ENCODE data around the gene HAAO.

HAAO gene

DNA sequence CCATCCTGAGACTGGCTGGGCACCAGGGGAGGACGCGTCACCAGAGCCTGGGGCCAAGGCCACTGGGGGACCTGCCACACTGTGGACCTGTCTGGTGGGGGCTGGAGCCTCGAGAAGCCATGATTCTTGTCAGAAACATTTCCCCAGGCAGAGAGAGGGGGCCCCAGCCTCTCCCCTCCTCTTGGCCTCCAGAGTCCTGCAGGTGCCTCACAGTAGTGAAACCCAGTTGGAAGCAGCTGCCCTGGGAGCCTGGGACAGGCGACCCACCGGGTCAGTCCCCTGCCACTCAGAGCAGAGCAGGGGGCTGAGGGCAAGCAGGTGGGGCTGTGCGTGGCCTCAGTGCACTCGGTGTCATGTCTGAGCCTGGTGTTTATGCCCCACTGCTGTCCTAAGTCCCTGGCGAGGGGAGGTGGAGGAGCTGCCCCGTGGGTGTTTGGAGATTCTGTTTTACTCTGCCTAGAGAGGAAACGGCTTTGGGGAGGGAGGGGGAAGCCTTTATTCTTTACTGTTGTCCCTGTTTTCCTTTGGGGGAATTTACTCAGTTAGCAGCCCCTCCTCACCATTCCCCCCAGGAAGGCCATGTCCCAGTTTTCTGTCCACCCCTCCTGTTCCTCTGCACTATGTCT is 36.1 kb downstream of the HAAO start:
- TF ChIP-seq POLR2AphosphoS5 (IDR thresholded peaks at IDR 0.05; ENCODE audit: low read depth): no peak
- TF ChIP-seq, protein P1, sequence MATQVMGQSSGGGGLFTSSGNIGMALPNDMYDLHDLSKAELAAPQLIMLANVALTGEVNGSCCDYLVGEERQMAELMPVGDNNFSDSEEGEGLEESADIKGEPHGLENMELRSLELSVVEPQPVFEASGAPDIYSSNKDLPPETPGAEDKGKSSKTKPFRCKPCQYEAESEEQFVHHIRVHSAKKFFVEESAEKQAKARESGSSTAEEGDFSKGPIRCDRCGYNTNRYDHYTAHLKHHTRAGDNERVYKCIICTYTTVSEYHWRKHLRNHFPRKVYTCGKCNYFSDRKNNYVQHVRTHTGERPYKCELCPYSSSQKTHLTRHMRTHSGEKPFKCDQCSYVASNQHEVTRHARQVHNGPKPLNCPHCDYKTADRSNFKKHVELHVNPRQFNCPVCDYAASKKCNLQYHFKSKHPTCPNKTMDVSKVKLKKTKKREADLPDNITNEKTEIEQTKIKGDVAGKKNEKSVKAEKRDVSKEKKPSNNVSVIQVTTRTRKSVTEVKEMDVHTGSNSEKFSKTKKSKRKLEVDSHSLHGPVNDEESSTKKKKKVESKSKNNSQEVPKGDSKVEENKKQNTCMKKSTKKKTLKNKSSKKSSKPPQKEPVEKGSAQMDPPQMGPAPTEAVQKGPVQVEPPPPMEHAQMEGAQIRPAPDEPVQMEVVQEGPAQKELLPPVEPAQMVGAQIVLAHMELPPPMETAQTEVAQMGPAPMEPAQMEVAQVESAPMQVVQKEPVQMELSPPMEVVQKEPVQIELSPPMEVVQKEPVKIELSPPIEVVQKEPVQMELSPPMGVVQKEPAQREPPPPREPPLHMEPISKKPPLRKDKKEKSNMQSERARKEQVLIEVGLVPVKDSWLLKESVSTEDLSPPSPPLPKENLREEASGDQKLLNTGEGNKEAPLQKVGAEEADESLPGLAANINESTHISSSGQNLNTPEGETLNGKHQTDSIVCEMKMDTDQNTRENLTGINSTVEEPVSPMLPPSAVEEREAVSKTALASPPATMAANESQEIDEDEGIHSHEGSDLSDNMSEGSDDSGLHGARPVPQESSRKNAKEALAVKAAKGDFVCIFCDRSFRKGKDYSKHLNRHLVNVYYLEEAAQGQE (IDR thresholded peaks at IDR 0.05; ENCODE audit: insufficient replicate concordance, low read depth): no peak
- no peak for TF ChIP-seq CTCF (IDR thresholded peaks at IDR 0.05; ENCODE audit: insufficient read depth, low read length)
- no peak for TF ChIP-seq GABPA (IDR thresholded peaks at IDR 0.05; ENCODE audit: low read depth)
- TF ChIP-seq SPI1 (IDR thresholded peaks at IDR 0.05; ENCODE audit: borderline replicate concordance, low read depth): no peak
- DNase-seq (ENCODE audit: low read depth in 1 of 2, low spot score in 1 of 2): no peak
- Histone ChIP-seq H3K4me3 (replicated peaks; ENCODE audit: insufficient read depth, low read length) (no peak overlapping the region), H3K27me3 (ENCODE audit: insufficient read depth, poor library complexity, severe bottlenecking) (no peaks in the 10 kb centered on the region), H3K27ac (replicated peaks) (no peak overlapping the region)

- Histone ChIP-seq H3K27me3 (ENCODE audit: insufficient read depth, poor library complexity, severe bottlenecking) (no peaks in the 10 kb centered on the region), H3K4me3 (replicated peaks; ENCODE audit: insufficient read depth, low read length) (no peak overlapping the region), H3K27ac (replicated peaks) (no peak overlapping the region)
- DNase-seq (ENCODE audit: low read depth in 1 of 2, low spot score in 1 of 2): no peak
- TF ChIP-seq CTCF (IDR thresholded peaks at IDR 0.05; ENCODE audit: insufficient read depth, low read length) (no peak), GABPA (IDR thresholded peaks at IDR 0.05; ENCODE audit: low read depth) (no peak)
- TF ChIP-seq, protein P1 (IDR thresholded peaks at IDR 0.05; ENCODE audit: insufficient replicate concordance, low read depth): no peak
Observed at GRCh38 chr2:42755191-42755880, 37.0 kb downstream of the HAAO start.

GRCh38 chr2:42754776-42755140 is 37.6 kb downstream of the HAAO start:
- TF ChIP-seq CTCF (IDR thresholded peaks at IDR 0.05; ENCODE audit: insufficient read depth, low read length): no peak
- no peak for TF ChIP-seq GABPA (IDR thresholded peaks at IDR 0.05; ENCODE audit: low read depth)
- TF ChIP-seq, protein P1 (IDR thresholded peaks at IDR 0.05; ENCODE audit: insufficient replicate concordance, low read depth): no peak
- TF ChIP-seq SPI1 (IDR thresholded peaks at IDR 0.05; ENCODE audit: borderline replicate concordance, low read depth): no peak
- no peak for TF ChIP-seq POLR2AphosphoS5 (IDR thresholded peaks at IDR 0.05; ENCODE audit: low read depth)
- no peak for DNase-seq (ENCODE audit: low read depth in 1 of 2, low spot score in 1 of 2)
- H3K4me3 ChIP-seq (replicated peaks; ENCODE audit: insufficient read depth, low read length): no peak overlapping the region
- H3K27ac ChIP-seq (replicated peaks): no peak overlapping the region
- no peaks in the 10 kb centered on the region for H3K27me3 ChIP-seq (ENCODE audit: insufficient read depth, poor library complexity, severe bottlenecking)

Measured in HL-60 (cell line).